Right lobe of liver (tissue), 4 donors: Measurements from ENCODE around the gene NCOR1.

Source experiments
- CTCF ChIP-seq, 4 donors: fragments of 200-600 bp in 3 of 4; fragments of 450-650 bp in 1 of 4; IDR thresholded peaks; one replicate each; pipeline versions ENCODE4 v1.5.1 to v1.8.0; 2016 to 2022; ENCODE audit warnings: antibody characterized with exemption in 4 of 4, mild to moderate bottlenecking in 2 of 4
- POLR2A ChIP-seq: fragments of 450-650 bp; IDR thresholded peaks from one replicate; pipeline ENCODE4 v1.6.1; 2017; ENCODE audit warnings: antibody characterized with exemption, mild to moderate bottlenecking
- donor health status: DM: no; HTN: no; CAD: no.
- donor health status: DM: no; HTN: no; CAD: no.
- donor health status: DM: no; HTN: yes; CAD: no.

DNA sequence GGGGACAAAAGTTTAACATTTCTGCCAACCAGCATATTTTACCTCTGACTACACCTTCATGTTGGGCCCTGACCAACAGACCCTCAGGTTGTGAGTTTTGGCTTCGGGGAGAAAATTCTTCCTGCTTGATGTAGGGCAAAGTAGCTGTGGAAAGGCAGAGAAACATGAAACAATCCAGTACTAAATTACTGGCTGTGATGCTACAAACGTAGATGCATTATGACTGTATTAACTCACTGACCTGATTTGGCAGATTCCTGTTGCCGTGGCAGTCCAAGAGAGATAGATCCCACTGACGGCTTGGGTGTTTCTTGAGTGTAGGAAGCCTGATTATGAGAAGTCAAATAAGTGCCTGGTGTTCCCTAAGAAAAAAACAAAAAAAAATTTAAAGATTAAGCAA lies 135.0 kb downstream of the NCOR1 start:
- TF ChIP-seq CTCF (IDR thresholded peaks at IDR 0.05) (no peak), POLR2A (no peak)
